Psoas muscle (tissue), 8 donors: ENCODE measurements around the gene USP10. TPM values are rescaled to one million over a fixed set of nuclear protein-coding genes. Genes with fewer than 3 reads are reported as not detected.
A peak's percentile ranks its signal among the peaks of the same experiment; 100 is the strongest.

ENCODE experiments used
- ATAC-seq, 4 donors: fragments of 200-7000 bp; cut with Tn5 transposase; one replicate each; pipeline ENCODE4 v1.9.1; 2020; ENCODE audit warnings: moderate library complexity in 3 of 4, mild to moderate bottlenecking in 2 of 4
- DNase-seq, 2 donors: peaks; one replicate each; pipeline ENCODE4 v3.0.0-alpha.2; 2020
- H3K27ac ChIP-seq: fragments of 200-600 bp; one replicate; pipeline ENCODE4 v1.8.0; 2022
- H3K27me3 ChIP-seq, 3 donors: fragments of 200-600 bp in 1 of 3; one replicate each; pipeline versions ENCODE4 v1.6.1 to v1.8.0; 2013 to 2022; ENCODE audit warnings: low read length in 2 of 3, mild to moderate bottlenecking in 2 of 3, moderate library complexity in 1 of 3; ENCODE audit not compliant: insufficient read depth in 3 of 3
- H3K36me3 ChIP-seq, 2 donors: fragments of 200-600 bp in 1 of 2; one replicate each; pipeline versions ENCODE4 v1.6.1 to v1.8.0; 2013 to 2022; ENCODE audit warnings: low read depth in 1 of 2, mild to moderate bottlenecking in 1 of 2, moderate library complexity in 1 of 2; ENCODE audit not compliant: insufficient read depth in 1 of 2
- H3K4me1 ChIP-seq: fragments of 200-600 bp; one replicate; pipeline ENCODE4 v1.8.0; 2022
- H3K4me3 ChIP-seq: fragments of 200-600 bp; one replicate; pipeline ENCODE4 v1.8.0; 2022; ENCODE audit warnings: mild to moderate bottlenecking
- H3K9me3 ChIP-seq: fragments of 200-600 bp; one replicate; pipeline ENCODE4 v1.8.0; 2022
- WGBS, 3 donors: extraction: QIAGEN DNeasy Blood & Tissue Kit; methylation state at CpG; one replicate each; pipeline versions ENCODE4 v1.1.6 to v1.1.7; 2013; 5-methylcytosine and 5-hydroxymethylcytosine counted together
- intact Hi-C, 2 donors: fragments of 100-400 bp; cut with DNase I; formaldehyde crosslinking; loops; one replicate each; pipeline versions ENCODE4 v1.11.0 to v1.14.2; 2022
- polyA plus RNA-seq, 3 donors: library from polyadenylated mRNA; stranded (reverse); fragments of 200-250 nt; gene quantifications; one replicate each; pipeline ENCODE4 v1.2.3, GENCODE V29; 2013
- total RNA-seq, 4 donors: library from RNA; stranded (reverse); fragmentation: NEBNext Ultra II Directional in 2 of 4; extraction: Animal tissue kit (Norgen Biotek cat#: 25700) in 2 of 4; gene quantifications; one replicate each; pipeline versions ENCODE4 v1.2.1 to v1.2.4, GENCODE V29; 2021 to 2023
- TF ChIP-seq, protein P1 (sequence below): fragments of 200-600 bp; IDR thresholded peaks from one replicate; pipeline ENCODE4 v1.8.0; 2022; ENCODE audit warnings: antibody characterized with exemption
- donor health status: healthy with polysubstance abuse.
- donor health status: DM: no; HTN: no; CAD: no; lungs with moderate emphysema.
- donor health status: Bipolar disorder and iron deficiency.
- donor health status: healthy.
- donor health status: DM: yes; HTN: yes; CAD: no.
- donor health status: DM: no; HTN: no; CAD: no.
- donor health status: DM: no; HTN: no; CAD: no.
- donor health status: DM: yes; HTN: yes; CAD: no.

Gene USP10
- total and polyA plus RNA-seq, 7 donors, result 33.9 to 93.0 (median 69.2) TPM

DNA sequence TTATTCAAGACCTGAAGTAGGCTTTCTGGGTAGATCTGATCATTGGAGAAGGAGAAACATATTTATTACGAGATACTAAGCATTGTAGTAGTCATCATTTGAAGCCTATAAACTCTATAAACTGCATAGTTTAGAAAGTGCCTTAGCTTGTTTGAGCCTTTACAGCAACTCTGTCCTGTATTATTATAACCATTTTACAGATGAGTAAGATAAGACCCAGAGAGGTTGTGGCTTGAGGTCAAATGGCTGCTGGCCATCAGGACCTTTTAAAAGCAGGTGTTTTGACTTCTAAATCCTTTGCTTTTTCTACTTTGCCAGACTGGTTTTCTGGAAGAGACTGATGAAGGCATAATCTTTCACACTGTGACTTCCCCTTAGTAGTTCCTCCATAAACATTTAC lies 7.1 kb downstream of the USP10 start:
- TF ChIP-seq, protein P1, sequence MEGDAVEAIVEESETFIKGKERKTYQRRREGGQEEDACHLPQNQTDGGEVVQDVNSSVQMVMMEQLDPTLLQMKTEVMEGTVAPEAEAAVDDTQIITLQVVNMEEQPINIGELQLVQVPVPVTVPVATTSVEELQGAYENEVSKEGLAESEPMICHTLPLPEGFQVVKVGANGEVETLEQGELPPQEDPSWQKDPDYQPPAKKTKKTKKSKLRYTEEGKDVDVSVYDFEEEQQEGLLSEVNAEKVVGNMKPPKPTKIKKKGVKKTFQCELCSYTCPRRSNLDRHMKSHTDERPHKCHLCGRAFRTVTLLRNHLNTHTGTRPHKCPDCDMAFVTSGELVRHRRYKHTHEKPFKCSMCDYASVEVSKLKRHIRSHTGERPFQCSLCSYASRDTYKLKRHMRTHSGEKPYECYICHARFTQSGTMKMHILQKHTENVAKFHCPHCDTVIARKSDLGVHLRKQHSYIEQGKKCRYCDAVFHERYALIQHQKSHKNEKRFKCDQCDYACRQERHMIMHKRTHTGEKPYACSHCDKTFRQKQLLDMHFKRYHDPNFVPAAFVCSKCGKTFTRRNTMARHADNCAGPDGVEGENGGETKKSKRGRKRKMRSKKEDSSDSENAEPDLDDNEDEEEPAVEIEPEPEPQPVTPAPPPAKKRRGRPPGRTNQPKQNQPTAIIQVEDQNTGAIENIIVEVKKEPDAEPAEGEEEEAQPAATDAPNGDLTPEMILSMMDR, result no peak
- 100% methylated on average over 1 of the region's 1 CpG for WGBS, 3 donors
- no peaks in the 10 kb centered on the region for H3K9me3 ChIP-seq
- H3K27me3 ChIP-seq, result no peaks in the 10 kb centered on the region
- H3K4me3 ChIP-seq, result no peak overlapping the region
- H3K36me3 ChIP-seq, result no peaks in the 10 kb centered on the region
- DNase-seq (no peak), ATAC-seq (no peak)
- H3K4me1 ChIP-seq, result peaks cover 55% of the 10 kb centered on the region
- intact Hi-C loops, result no loop called here
- H3K27ac ChIP-seq, result no peak overlapping the region

DNA sequence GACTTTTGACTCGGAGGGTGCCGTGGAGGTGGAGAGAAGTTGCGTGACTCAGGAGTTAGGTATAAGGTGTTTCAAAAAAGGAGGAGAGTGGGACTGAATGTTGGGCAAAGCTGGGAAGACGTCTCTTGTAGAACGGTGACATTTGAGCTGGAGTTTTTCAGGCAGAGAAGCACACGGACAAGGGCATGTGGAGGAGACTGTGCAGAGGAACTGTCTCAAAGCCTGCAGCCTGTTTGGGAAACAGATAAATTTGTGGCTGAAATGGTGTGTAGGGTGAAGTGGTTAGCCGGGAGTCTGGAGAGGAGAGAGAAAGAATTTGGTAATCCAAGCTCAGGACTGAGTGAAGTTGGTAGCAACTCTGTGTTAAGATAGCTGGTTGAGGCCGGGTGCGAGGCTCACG lies 9.8 kb downstream of the USP10 start:
- intact Hi-C loops, result no loop called here
- DNase-seq, result no peak
- Histone ChIP-seq H3K4me3 (peak overlapping the region; percentile 15), H3K27me3 (no peaks in the 10 kb centered on the region), H3K27ac (no peak overlapping the region), H3K4me1 (peaks cover 57% of the 10 kb centered on the region), H3K36me3 (no peaks in the 10 kb centered on the region), H3K9me3 (no peaks in the 10 kb centered on the region)
- ATAC-seq, result peak in 2 of 4 donors; percentile 41 to 51
- TF ChIP-seq, protein P1, result no peak
- WGBS, 3 donors, result 56 to 70% (median 68%) methylated on average over 10 of the region's 10 CpGs

DNA sequence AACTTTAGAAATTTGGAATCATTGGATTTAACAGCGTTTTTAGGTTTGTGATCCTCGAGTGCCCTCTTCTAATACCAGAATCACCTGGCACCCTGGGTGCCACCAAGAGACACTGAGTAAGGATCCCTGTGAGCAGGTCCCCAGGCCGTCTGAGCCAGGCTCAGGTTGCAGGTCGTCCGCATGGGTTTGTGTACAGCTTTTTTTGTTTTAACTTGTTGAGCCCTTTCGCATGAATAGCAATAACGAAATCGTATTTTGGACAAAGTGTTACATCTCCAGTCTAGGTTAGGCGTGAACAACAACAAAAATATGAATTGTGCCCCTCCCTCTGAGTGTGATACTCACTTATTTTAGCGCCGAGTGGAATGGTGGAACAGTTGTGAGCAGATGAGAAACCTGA lies 10.9 kb downstream of the USP10 start:
- WGBS, 3 donors, result 50 to 78% (median 55%) methylated on average over 11 of the region's 11 CpGs
- TF ChIP-seq, protein P1, result no peak
- intact Hi-C loops, result no loop called here

DNA sequence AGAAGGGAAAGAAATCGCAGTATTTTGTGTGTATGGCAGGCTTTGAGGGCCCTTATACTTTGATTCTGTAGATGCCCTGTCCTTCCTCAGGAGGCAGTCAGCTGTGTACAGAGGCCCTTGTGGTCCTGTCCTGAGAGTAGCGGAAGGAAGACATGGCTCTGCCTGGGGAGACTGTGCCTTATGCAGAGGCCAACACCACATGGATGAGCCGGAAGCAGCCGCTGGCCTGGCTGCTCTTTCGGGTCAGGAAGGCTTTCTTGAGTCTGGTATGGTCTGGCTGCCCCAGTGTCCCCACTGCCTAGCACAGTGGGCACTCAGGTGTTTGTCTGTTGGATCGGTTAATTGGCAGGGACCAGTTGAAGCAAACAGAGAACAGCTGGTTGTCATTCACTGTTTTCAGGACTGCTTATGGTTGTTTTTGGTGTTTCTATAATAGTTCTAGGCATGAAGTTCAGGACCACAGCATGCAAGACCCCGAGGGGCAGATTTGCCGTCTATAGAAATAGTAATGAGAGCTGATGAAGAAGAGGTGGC lies 12.4 kb downstream of the USP10 start:
- Histone ChIP-seq H3K36me3 (peaks cover 0 to 8% of the 10 kb centered on the region in 2 donors), H3K9me3 (no peaks in the 10 kb centered on the region), H3K27me3 (no peaks in the 10 kb centered on the region), H3K4me3 (no peak overlapping the region), H3K4me1 (peaks cover 60% of the 10 kb centered on the region), H3K27ac (no peak overlapping the region)
- DNase-seq, result no peak
- TF ChIP-seq, protein P1, result no peak
- no peak for ATAC-seq
- whole genome bisulfite sequencing, 3 donors, result 72 to 86% (median 79%) methylated on average over 8 of the region's 8 CpGs
- intact Hi-C loops, result no loop called here

More for the DNA sequence above, 10.9 kb downstream of the USP10 start:
- Histone ChIP-seq H3K27me3 (no peaks in the 10 kb centered on the region), H3K4me1 (peaks cover 56% of the 10 kb centered on the region), H3K36me3 (no peaks in the 10 kb centered on the region), H3K27ac (no peak overlapping the region), H3K9me3 (no peaks in the 10 kb centered on the region), H3K4me3 (no peak overlapping the region)
- ATAC-seq (no peak), DNase-seq (no peak)
